Endothelial cell of umbilical vein (primary cell): ENCODE data around the gene ZCRB1. TPM values are rescaled to one million over a fixed set of nuclear protein-coding genes. Genes with fewer than 3 reads are reported as not detected.

Source experiments
- BruUV-seq: library from RNA; stranded (reverse); fragments of 400-500 nt; replicated peaks from 2 replicates; lab custom pipeline; 2021; lab: Mats Ljungman, UMichigan
- CTCF ChIA-PET: fragments of 300-600, 350-600 bp; sonication (Branson Sonifier 250); formaldehyde crosslinking; loops from one replicate; lab custom pipeline; 2021; ENCODE audit warnings: antibody characterized with exemption, inconsistent platforms; lab: Charles Lee
- POLR2A ChIA-PET: fragments of 300-600, 350-600 bp; sonication (Branson Sonifier 250); formaldehyde crosslinking; loops from one replicate; lab custom pipeline; 2021; ENCODE audit warnings: antibody characterized with exemption, inconsistent platforms; lab: Charles Lee
- DNase-seq: peaks from one replicate; pipeline ENCODE4 v3.0.0-alpha.2; 2011; ENCODE audit warnings: low read depth, low spot score
- FAIRE-seq: peaks from 2 replicates; lab custom pipeline; 2011; peaks lifted over from hg19 to GRCh38; lab: Jason Lieb, UNC
- H2AFZ ChIP-seq: 2 replicates; pipeline ENCODE4 v1.6.0; 2012; ENCODE audit warnings: low read depth, low read length, control low read depth, inconsistent platforms
- H3K27ac ChIP-seq: 2 replicates; pipeline ENCODE4 v1.5.1; 2011; ENCODE audit warnings: low read depth, mild to moderate bottlenecking, control low read depth, low read length, moderate library complexity; ENCODE audit not compliant: insufficient read depth
- H3K27me3 ChIP-seq, 2 experiments: 2 replicates each; pipeline versions ENCODE4 v1.6.0 to v1.6.1; 2011; ENCODE audit warnings: low read length in 2 of 2, mixed read lengths in 1 of 2; ENCODE audit not compliant: control insufficient read depth in 2 of 2, insufficient read depth in 2 of 2
- H3K36me3 ChIP-seq, 2 experiments: 2 replicates in 1 of 2; 3 replicates in 1 of 2; pipeline ENCODE4 v1.5.1; 2011; ENCODE audit warnings: low read length in 2 of 2, mild to moderate bottlenecking in 1 of 2, moderate library complexity in 1 of 2; ENCODE audit not compliant: control insufficient read depth in 2 of 2, insufficient read depth in 2 of 2; ENCODE audit errors: extremely low read depth in 1 of 2
- H3K4me1 ChIP-seq: 3 replicates; pipeline ENCODE4 v1.5.1; 2011; ENCODE audit warnings: mild to moderate bottlenecking, low read length; ENCODE audit not compliant: control insufficient read depth, insufficient read depth; ENCODE audit errors: extremely low read depth
- H3K4me2 ChIP-seq: 2 replicates; pipeline ENCODE4 v1.6.1; 2011; ENCODE audit warnings: low read length, control low read depth, mixed read lengths; ENCODE audit not compliant: insufficient read depth
- H3K4me3 ChIP-seq, 3 experiments: fragments of 200-600 bp in 1 of 3; sonication (generic), shearing (Covaris generic) in 1 of 3; replicated peaks in 1 of 3; 2 replicates each; pipeline ENCODE4 v1.5.1; 2011 to 2016; ENCODE audit warnings: control low read depth in 3 of 3, low read length in 3 of 3, mild to moderate bottlenecking in 2 of 3, inconsistent platforms in 1 of 3, low read depth in 1 of 3, moderate library complexity in 1 of 3; ENCODE audit not compliant: insufficient read depth in 1 of 3
- H3K79me2 ChIP-seq: 2 replicates; pipeline ENCODE4 v1.6.0; 2012; ENCODE audit warnings: low read length, inconsistent platforms; ENCODE audit not compliant: control insufficient read depth, insufficient read depth
- H3K9ac ChIP-seq: replicated peaks from 2 replicates; pipeline ENCODE3; 2011; ENCODE audit warnings: low read length, control low read depth; ENCODE audit not compliant: insufficient read depth; ENCODE audit errors: extremely low read depth
- H3K9me1 ChIP-seq: replicated peaks from 3 replicates; pipeline ENCODE4 v1.6.0; 2011; ENCODE audit warnings: mild to moderate bottlenecking, low read length; ENCODE audit not compliant: control insufficient read depth, insufficient read depth; ENCODE audit errors: extremely low read depth
- H3K9me3 ChIP-seq: replicated peaks from 2 replicates; pipeline ENCODE4 v1.5.1; 2012; ENCODE audit warnings: low read length, inconsistent platforms; ENCODE audit not compliant: control insufficient read depth, insufficient read depth
- H4K20me1 ChIP-seq: replicated peaks from 2 replicates; pipeline ENCODE3; 2011; ENCODE audit warnings: mild to moderate bottlenecking, low read length; ENCODE audit not compliant: control insufficient read depth, insufficient read depth; ENCODE audit errors: extremely low read depth
- CTCF ChIP-seq, 2 donors: IDR thresholded peaks; 1 replicate in 1 of 2; 2 replicates in 1 of 2; pipeline ENCODE4 v1.5.1; 2011; ENCODE audit warnings: low read length in 2 of 2, mild to moderate bottlenecking in 2 of 2, moderate library complexity in 2 of 2, control low read depth in 1 of 2, inconsistent platforms in 1 of 2, low read depth in 1 of 2; ENCODE audit not compliant: insufficient read depth in 1 of 2; ENCODE audit errors: extremely low read depth in 1 of 2
- EZH2 ChIP-seq: IDR thresholded peaks from 2 replicates; pipeline ENCODE4 v1.6.1; 2012; ENCODE audit warnings: borderline replicate concordance, low read depth, mild to moderate bottlenecking, moderate library complexity, low read length, inconsistent platforms; ENCODE audit not compliant: severe bottlenecking
- FOS ChIP-seq: IDR thresholded peaks from 2 replicates; pipeline ENCODE4 v1.6.1; 2011; ENCODE audit warnings: mild to moderate bottlenecking, low read length, moderate library complexity, borderline replicate concordance; ENCODE audit not compliant: insufficient read depth
- GATA2 ChIP-seq: IDR thresholded peaks from 2 replicates; pipeline ENCODE4 v1.7.0; 2011; ENCODE audit warnings: low read depth, mild to moderate bottlenecking, moderate library complexity, mixed read lengths, low read length; ENCODE audit not compliant: insufficient read length, insufficient read depth
- JUN ChIP-seq: IDR thresholded peaks from 2 replicates; pipeline ENCODE4 v1.6.1; 2011; ENCODE audit warnings: borderline replicate concordance, low read depth; ENCODE audit not compliant: insufficient read length, insufficient read depth
- MAX ChIP-seq: IDR thresholded peaks from 2 replicates; pipeline ENCODE4 v1.6.1; 2011; ENCODE audit not compliant: insufficient read depth, insufficient read length
- MYC ChIP-seq: IDR thresholded peaks from one replicate; pipeline ENCODE4 v1.6.1; 2011; ENCODE audit warnings: mild to moderate bottlenecking, low read depth, low read length
- POLR2A ChIP-seq: IDR thresholded peaks from 2 replicates; pipeline ENCODE4 v1.6.1; 2012; ENCODE audit warnings: low read depth, mild to moderate bottlenecking, control low read depth, low read length
- POLR2AphosphoS5 ChIP-seq: IDR thresholded peaks from 2 replicates; pipeline ENCODE4 v1.6.1; 2012; ENCODE audit warnings: low read depth, mild to moderate bottlenecking, control low read depth, low read length, moderate library complexity; ENCODE audit not compliant: insufficient read depth
- dilution Hi-C: fragments of 300-500 bp; cut with MboI; formaldehyde crosslinking; loops from one replicate; pipeline ENCODE4 v1.15.0; 2019; ENCODE audit warnings: low sequenced_read_pairs; ENCODE audit not compliant: extremely low pct_ligation_motif_present
- intact Hi-C: fragments of 100-400 bp; cut with micrococcal nuclease; formaldehyde crosslinking; loops from one replicate; pipeline ENCODE4 v1.10.0; 2022
- polyA plus RNA-seq, 4 experiments: library from polyadenylated mRNA; depleted of rRNA in 3 of 4; stranded (reverse) in 3 of 4; unstranded in 1 of 4; fragments of >200 nt; gene quantifications; 2 replicates each; pipeline versions ENCODE4 v1.2.1 to v1.2.3, GENCODE V29; 2011 to 2012; ENCODE audit warnings: missing spikeins in 1 of 4
- total RNA-seq: library from RNA; stranded (reverse); gene quantifications from 2 replicates; pipeline ENCODE4 v1.2.3, GENCODE V29; 2021

Gene ZCRB1
- total and polyA plus RNA-seq, 2 donors (not counting 3 experiments of a cell fraction or from before 2014, with no cell fraction given): 13.2 to 55.3 TPM

GRCh38 chr12:42342028-42342427 lies 16.1 kb upstream of the ZCRB1 start:
- H3K27ac ChIP-seq: no peak overlapping the region
- peaks cover 68% of the 10 kb centered on the region for H3K79me2 ChIP-seq
- POLR2A ChIA-PET: no interaction called here
- DNase-seq: no peak
- H3K27me3 ChIP-seq: no peaks in the 10 kb centered on the region
- H3K4me1 ChIP-seq: peaks cover 4% of the 10 kb centered on the region
- dilution Hi-C loops: no loop called here
- no peak overlapping the region for H3K4me2 ChIP-seq
- no peak for FAIRE-seq
- peaks cover 0 to 3% of the 10 kb centered on the region in 2 experiments for H3K36me3 ChIP-seq
- no peak overlapping the region for H2AFZ ChIP-seq
- BruUV-seq: no TSS peak
- intact Hi-C loops: no loop called here
- H4K20me1 ChIP-seq: peaks cover 2% of the 10 kb centered on the region
- CTCF ChIA-PET: interaction anchor here (1.3 to 1.4 kb wide), 2 partner anchors 9 to 10 kb away, joined by 3 to 5 read pairs; no protein-coding TSS in a partner anchor
- H3K4me3 ChIP-seq: no peak overlapping the region
- no peak for TF ChIP-seq CTCF (IDR thresholded peaks at IDR 0.05; ENCODE audit: extremely low read depth in 1 of 2, insufficient read depth in 1 of 2, low read depth in 1 of 2, low read length in 2 of 2)
- TF ChIP-seq MYC: no peak
- no peak for TF ChIP-seq MAX
- TF ChIP-seq POLR2A: no peak
- no peak for TF ChIP-seq GATA2
- H3K9ac ChIP-seq: no peak overlapping the region
- H3K9me3 ChIP-seq: no peaks in the 10 kb centered on the region
- no peaks in the 10 kb centered on the region for H3K9me1 ChIP-seq

GRCh38 chr12:42338280-42338679 lies 12.4 kb upstream of the ZCRB1 start:
- Histone ChIP-seq H4K20me1 (no peaks in the 10 kb centered on the region), H3K79me2 (peaks cover 70% of the 10 kb centered on the region), H3K36me3 (peaks cover 0 to 3% of the 10 kb centered on the region in 2 experiments), H3K27ac (no peak overlapping the region), H3K4me3 (no peak overlapping the region), H2AFZ (no peak overlapping the region), H3K9me1 (no peaks in the 10 kb centered on the region), H3K4me1 (peaks cover 7% of the 10 kb centered on the region), H3K9ac (no peak overlapping the region), H3K4me2 (no peak overlapping the region), H3K27me3 (no peaks in the 10 kb centered on the region), H3K9me3 (no peaks in the 10 kb centered on the region)
- no TSS peak for BruUV-seq
- ChIA-PET CTCF (no interaction called here), POLR2A (no interaction called here)
- dilution Hi-C loops: no loop called here
- TF ChIP-seq MAX (no peak), POLR2A (no peak), JUN (no peak), GATA2 (no peak), POLR2AphosphoS5 (no peak), CTCF (IDR thresholded peaks at IDR 0.05; ENCODE audit: extremely low read depth in 1 of 2, insufficient read depth in 1 of 2, low read depth in 1 of 2, low read length in 2 of 2) (no peak), MYC (no peak), FOS (no peak), EZH2 (no peak)
- DNase-seq: peak; percentile 6
- intact Hi-C loops: loop anchor here (5.0 to 10.0 kb wide), 3 partner anchors 403 to 997 kb away; no protein-coding TSS in a partner anchor
- no peak for FAIRE-seq
